HG02970 (cell line): Measurements from ENCODE around the gene USP7.

Experiments
- ATAC-seq: cut with Tn5 transposase; IDR thresholded peaks from one replicate; pipeline ENCODE4 v1.9.1; 2021; ENCODE audit warnings: mild to moderate bottlenecking, moderate library complexity, moderate number of reproducible peaks; ENCODE audit not compliant: unreplicated experiment, low FRiP score

USP7 gene

GRCh38 chr16:8905795-8906591 is 57.7 kb downstream of the USP7 start:
- no peak for ATAC-seq

- ATAC-seq = no peak
These were observed 58.4 kb downstream of the USP7 start for GRCh38 chr16:8905168-8905762.

GRCh38 chr16:8904018-8904430 is 59.7 kb downstream of the USP7 start:
- ATAC-seq = no peak

GRCh38 chr16:8903004-8903403 is 60.7 kb downstream of the USP7 start:
- no peak for ATAC-seq

- ATAC-seq = no peak
These were observed 62.3 kb downstream of the USP7 start for GRCh38 chr16:8901320-8901861.

GRCh38 chr16:8900343-8900742 is 63.4 kb downstream of the USP7 start:
- ATAC-seq = no peak

- ATAC-seq = no peak
These were observed 63.9 kb downstream of the USP7 start for GRCh38 chr16:8899709-8900317.

GRCh38 chr16:8898660-8899318 is 64.9 kb downstream of the USP7 start:
- ATAC-seq = no peak

GRCh38 chr16:8894736-8895334 is 68.9 kb downstream of the USP7 start:
- ATAC-seq = no peak

- ATAC-seq = no peak
These were observed 69.6 kb downstream of the USP7 start for GRCh38 chr16:8893976-8894690.

- no peak for ATAC-seq
These were observed 70.3 kb downstream of the USP7 start for GRCh38 chr16:8893426-8893825.

- ATAC-seq = peak; percentile 23
These were observed 71.6 kb downstream of the USP7 start for GRCh38 chr16:8892101-8892575.

- ATAC-seq = no peak
These were observed 73.2 kb downstream of the USP7 start for GRCh38 chr16:8890549-8890921.

GRCh38 chr16:8889893-8890548 is 73.7 kb downstream of the USP7 start:
- no peak for ATAC-seq

- no peak for ATAC-seq
These were observed 74.5 kb downstream of the USP7 start for GRCh38 chr16:8888951-8889892.

- no peak for ATAC-seq
These were observed 75.7 kb downstream of the USP7 start for GRCh38 chr16:8887952-8888560.

- ATAC-seq = no peak
These were observed 76.3 kb downstream of the USP7 start for GRCh38 chr16:8887431-8887765.
